ENCODE data around the gene ARID3A.

Gene ARID3A

DNA sequence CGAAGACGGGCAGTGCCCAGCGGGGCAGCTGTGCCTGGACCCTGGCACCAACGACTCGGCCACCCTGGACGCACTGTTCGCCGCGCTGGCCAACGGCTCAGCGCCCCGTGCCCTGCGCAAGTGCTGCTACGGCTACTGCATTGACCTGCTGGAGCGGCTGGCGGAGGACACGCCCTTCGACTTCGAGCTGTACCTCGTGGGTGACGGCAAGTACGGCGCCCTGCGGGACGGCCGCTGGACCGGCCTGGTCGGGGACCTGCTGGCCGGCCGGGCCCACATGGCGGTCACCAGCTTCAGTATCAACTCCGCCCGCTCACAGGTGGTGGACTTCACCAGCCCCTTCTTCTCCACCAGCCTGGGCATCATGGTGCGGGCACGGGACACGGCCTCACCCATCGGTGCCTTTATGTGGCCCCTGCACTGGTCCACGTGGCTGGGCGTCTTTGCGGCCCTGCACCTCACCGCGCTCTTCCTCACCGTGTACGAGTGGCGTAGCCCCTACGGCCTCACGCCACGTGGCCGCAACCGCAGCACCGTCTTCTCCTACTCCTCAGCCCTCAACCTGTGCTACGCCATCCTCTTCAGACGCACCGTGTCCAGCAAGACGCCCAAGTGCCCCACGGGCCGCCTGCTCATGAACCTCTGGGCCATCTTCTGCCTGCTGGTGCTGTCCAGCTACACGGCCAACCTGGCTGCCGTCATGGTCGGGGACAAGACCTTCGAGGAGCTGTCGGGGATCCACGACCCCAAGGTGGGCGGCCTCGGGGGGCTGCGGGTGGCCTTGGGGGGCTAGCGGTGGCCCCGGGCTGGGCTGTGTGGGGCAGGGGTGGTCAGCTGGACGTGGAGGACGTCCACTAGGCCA, 79.2 kb downstream of the ARID3A start:
- no peak for DNase-seq (ENCODE audit: low read depth in 2 of 2)

DNA sequence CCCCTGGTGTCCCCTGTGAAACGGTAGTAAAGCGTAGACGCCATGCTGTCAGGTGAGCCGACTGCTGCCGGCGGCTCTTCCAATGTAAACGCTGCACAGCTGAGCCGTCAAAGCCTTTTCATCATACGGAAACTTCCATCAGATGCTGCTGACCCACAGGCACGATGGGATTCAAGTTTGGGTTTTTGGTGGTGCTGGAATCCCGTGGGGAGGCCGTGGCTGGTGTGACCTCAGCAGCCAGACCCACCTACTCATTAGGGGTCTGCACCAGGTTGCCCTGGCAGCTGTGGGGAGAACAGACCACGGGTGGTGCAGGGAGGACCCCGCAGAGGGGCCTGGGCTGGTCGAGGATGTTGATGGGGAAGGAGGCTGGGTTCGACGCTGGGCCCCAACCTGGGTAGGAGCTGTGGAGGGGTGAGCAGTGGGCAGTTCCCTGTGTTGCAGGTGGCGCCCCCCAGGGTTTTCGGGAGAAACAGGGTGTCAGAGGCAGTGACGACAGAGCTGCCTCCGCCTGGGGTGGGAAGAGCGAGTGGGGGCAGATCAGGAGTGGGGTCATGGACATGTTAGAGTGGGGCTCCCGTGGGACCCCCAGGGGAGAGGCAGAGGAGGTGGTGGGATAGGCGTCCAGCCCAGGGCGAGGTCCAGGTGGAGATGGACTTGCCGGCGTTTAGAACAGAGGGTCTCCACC, 81.0 kb downstream of the ARID3A start:
- DNase-seq (ENCODE audit: low read depth in 2 of 2), result no peak

DNA sequence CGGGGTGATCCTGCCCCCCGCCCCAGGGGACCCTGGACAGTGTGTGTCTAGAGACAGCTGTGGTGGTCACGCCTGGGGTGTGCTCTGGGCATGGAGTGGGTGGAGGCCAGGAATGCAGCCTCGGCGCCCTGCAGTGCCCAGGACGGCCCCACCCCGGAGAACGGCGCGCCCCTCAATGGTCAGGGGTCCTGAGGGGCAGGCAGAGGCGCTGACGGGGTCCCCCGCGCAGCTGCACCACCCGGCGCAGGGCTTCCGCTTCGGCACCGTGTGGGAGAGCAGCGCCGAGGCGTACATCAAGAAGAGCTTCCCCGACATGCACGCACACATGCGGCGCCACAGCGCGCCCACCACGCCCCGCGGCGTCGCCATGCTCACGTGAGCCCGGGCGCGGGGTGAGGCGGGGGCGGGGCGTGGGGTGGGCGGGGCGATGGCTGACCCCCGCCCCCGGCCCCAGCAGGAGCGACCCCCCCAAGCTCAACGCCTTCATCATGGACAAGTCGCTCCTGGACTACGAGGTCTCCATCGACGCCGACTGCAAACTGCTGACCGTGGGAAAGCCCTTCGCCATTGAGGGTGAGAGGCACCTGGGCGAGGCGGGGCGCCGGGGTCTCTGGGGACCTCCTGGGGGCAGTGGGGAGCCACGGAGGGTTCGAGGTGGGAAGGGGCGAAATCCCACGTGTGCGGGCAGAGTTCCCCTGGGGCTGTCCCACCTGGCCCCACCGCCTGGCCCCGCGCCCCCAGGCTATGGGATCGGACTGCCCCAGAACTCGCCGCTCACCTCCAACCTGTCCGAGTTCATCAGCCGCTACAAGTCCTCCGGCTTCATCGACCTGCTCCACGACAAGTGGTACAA, 81.8 kb downstream of the ARID3A start:
- no peak for DNase-seq (ENCODE audit: low read depth in 2 of 2)

DNA sequence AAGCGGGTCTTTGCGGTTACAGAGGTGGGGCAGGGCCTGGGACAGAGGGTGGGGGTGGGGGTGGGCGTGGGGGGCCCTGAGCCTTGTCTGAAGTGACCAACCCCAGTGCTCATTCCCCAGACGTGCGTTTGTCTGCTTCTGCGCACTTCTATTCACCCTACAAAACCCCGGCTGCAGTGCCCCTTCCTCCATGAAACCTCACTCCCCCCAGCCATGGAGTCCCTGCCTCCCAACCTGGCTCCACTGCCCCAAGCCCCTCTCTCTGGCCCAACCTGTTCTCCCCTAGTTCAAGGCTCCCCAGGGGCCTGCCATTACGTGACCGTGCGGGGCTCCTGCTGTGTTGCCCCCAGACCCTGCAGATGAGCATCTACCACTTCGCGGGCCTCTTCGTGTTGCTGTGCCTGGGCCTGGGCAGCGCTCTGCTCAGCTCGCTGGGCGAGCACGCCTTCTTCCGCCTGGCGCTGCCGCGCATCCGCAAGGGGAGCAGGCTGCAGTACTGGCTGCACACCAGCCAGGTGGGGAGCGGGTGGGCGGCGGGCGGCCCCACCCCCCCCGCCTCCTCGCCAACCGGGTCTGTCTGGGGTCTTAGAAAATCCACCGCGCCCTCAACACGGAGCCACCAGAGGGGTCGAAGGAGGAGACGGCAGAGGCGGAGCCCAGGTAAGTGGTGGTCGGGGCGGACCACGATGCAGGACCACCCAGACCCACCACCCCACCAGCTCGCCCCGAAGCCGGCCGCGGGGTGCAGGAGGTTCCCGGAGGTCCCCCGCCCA, 82.6 kb downstream of the ARID3A start:
- no peak for DNase-seq (ENCODE audit: low read depth in 2 of 2)

DNA sequence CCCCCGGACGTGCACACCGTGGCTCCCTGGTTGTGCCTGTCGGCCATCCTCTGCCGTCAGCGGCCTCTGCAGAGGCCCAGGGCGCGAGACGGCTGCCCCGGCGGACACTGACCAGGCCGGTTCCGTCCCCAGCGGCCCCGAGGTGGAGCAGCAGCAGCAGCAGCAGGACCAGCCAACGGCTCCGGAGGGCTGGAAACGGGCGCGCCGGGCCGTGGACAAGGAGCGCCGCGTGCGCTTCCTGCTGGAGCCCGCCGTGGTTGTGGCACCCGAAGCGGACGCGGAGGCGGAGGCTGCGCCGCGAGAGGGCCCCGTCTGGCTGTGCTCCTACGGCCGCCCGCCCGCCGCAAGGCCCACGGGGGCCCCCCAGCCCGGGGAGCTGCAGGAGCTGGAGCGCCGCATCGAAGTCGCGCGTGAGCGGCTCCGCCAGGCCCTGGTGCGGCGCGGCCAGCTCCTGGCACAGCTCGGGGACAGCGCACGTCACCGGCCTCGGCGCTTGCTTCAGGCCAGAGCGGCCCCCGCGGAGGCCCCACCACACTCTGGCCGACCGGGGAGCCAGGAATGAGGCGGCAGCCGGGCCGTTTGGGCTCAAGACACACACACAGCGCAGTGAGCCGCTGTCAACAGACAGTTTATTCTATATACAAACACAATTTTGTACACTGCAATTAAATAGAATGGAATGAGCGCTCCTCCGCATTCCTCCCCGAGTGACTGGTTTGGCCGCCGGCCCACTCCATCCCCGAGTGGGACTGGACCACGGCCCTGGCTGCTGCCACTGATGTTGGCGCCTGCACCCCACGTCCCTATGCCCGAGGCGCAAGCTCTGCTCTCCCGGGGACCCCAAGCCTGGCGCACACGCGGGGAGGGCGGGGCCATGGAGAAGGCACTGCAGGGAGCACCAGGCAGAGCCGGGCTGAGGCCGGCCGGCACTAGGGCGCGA, 83.5 kb downstream of the ARID3A start:
- DNase-seq (ENCODE audit: low read depth in 2 of 2), result no peak

DNA sequence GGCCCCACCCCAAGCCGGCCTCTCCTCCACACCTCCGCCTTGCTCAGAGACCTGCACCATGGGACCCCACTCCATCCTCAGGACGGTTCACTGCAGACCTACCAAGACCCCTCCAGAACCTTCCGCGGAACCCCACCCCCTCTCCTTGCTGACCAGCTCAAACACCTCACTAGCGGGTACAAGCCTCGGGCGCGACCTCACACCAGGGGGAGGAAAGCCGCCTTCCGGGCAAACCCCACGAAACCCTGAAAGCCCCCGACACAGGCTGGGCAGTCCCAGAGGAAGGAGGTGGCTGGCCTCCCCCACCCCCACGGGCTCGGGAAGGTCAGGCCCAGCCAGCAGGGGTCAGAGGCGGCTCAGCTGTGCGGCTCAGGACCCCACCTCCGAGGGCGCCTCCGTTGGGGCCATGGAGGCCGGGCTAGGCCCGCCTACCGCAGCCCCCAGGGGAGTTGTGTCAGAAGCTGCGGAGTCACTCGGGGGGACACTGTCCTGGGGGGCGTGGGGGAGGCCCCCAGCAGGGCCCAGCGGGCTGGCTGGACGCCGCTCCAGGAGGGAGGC, 84.2 kb downstream of the ARID3A start:
- no peak for DNase-seq (ENCODE audit: low read depth in 2 of 2)

DNA sequence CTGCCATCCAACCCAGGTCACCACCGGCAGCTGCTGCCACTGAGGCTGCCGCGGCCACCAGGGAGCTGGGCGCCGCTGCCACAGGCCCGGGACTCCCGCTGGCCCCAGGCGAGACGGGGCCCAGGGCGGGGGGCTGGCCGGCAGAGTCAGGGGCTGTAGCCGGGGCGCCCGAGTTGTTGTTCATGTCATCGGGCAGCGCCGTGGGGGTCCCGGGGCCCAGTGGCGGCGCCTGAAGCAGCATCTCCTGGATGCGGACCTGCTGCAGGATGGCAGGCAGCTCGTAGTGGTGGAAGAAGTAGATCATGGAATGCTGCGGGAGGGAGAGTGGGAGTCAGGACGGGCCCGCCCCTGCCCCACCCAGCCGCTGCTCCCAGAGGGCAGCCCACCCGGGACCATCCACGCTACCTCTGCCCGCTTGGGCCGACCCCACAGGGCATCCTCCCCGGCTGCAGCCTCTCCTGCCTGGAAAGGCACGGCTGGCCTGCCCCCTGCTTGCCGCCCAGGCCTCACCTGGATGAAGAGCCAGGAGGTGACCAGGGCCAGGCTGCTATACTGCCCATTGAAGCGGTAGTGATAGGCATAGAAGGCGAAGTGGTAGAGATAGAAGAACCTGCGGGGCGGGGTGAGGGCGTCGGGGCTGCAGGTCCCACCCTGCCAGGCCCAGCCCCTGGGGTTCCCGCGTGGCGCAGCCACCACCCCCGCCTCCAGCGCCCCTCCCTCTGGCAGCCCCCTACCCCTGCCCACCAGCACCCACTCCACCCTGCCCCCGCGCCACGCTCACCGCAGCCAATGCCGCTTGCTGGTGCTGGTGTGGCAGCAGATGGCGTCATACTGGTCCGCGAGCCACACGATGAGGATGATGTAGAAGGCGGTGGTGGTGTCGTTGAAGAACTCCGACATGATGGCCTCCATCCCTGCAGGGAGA, 85.0 kb downstream of the ARID3A start:
- DNase-seq (ENCODE audit: low read depth in 2 of 2), result no peak

DNA sequence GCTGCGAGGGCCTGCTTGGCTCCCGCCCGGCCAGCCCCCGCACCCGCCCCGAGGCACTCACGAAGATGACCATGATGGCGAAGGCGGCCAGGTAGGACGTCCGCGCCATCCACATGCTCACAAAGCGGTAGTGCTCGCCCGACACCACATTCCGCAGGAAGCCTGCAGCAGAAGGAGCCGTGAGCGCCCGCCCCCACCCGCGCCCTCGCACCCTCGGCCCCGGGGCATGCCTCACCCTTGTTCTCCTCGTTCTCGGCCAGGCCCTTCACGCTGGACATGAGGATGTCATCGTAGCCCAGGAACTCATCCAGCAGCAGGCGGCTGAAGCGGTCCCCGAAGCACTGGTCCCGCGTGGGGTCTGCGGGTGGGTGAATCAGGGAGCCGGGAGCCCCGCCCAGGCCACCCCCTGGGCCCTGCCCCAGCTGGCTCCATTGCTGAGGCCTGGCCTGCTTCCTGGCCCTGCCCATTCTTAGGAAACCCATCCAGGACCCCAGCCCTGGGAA, 86.0 kb downstream of the ARID3A start:
- no peak for DNase-seq (ENCODE audit: low read depth in 2 of 2)

DNA sequence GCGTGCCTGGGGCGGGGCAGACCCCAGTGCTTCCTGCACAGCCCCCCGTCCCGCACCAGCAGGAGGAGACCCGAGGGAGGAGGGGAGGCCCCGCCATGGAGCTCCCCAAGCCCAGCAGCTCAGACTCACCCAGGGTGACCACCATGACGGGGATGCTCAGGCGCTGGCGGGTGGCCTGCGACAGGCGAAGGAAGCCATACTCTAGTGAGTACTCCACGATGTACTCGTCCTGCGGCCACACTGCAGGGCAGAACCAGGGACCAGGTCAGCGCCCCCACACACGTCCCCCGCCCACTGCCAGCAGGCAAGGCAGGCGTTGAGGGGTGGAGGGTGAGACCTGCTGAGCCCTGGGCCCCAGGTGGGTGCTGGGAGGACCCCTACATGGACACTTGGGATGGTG, 86.5 kb downstream of the ARID3A start:
- no peak for DNase-seq (ENCODE audit: low read depth in 2 of 2)

DNA sequence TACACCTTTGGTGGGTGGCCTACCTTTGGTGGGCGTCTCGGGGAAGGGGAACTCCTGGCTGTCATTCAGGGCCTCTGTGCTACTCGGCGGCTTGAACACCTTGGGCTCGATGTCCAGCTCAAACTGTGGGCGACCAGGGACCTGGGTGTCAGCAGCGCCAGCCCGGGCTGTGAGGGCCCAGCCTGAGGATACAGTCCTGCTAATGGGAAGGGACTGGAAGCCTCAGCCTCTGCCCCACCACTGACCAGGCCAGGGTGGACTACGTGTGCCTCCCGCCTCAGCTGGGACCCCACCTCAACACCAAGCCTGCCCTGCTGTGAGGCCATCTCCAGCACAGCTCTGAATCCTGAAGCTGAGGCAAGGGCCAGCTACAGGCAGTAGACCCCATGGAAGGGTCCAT, 87.4 kb downstream of the ARID3A start:
- DNase-seq (ENCODE audit: low read depth in 2 of 2), result no peak

DNA sequence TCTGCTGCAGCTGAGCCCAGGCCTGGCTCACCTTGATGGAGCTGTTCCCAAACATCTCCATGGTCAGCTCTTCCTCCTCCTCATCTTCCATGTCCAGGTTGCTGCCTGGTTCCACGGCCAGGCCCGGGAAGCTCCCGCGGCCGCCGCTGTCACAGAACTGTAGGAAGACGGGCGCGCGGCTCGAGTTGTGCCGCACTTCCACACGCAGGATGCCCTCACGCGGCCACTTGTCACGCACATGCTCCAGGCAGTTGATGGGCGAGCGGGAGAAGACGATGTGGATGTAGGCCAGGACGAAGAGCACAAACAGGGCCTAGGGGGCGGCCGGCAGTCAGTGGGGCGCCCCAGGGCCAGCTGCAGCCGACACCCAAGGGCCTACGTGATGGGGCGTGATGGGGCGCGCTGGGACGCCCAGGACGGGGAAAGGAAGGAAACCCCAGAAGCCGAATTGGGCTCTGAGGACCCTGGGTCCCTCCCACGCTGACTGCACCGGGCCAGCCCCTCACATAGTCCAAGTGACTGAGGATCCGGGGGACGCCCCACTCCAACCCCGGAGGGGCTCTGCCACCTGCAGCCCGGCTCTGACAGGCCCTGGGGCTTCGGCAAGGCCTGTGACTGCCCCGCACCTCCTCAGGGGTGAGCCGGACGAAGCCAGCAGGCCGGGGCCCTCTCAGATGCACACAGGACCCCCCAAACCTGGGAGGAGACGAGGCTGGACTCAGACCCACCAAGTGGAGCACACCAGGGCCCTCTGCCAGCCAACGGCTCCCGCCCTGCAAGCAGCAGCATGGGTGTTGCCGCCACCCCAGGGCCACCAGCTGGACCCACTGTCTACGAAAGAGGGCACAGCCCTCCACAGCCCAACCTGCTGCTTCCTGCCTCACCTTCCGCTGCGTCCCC, 88.6 kb downstream of the ARID3A start:
- DNase-seq (ENCODE audit: low read depth in 2 of 2), result no peak

DNA sequence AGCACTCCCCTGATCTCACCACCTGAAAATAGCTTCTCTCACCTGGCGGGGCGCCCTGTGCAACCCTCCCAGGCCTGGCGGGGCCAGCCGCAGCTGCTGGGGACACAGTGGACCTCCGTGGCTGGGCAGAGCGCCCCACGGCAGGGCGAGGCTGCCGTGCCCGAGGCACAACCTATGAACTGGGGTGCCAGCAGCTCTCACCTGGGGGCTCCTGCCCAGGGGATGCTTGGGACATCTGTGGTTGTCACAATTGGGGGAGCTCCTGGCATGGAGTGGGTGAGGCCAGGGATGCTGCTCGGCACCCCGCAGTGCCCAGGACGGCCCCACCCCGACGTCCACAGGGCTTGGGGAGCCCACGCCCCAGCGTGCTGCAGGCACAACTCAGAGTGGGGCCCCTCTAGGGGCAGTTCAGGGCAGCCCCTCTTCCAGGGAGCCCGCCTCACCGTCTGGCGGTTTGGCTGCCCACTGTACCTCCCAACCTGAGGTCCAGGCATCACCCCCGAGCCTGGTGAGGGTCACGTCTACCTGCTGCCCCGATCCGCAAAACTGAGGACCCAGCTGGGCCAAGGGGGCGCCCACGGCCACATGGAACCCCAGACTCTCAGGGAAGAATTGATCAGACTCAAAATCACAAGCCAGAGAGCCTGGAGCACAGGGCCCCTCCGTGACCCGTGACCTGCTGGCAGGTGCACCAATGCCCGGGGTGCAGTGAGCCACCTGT, 89.4 kb downstream of the ARID3A start:
- DNase-seq (ENCODE audit: low read depth in 2 of 2), result no peak

DNA sequence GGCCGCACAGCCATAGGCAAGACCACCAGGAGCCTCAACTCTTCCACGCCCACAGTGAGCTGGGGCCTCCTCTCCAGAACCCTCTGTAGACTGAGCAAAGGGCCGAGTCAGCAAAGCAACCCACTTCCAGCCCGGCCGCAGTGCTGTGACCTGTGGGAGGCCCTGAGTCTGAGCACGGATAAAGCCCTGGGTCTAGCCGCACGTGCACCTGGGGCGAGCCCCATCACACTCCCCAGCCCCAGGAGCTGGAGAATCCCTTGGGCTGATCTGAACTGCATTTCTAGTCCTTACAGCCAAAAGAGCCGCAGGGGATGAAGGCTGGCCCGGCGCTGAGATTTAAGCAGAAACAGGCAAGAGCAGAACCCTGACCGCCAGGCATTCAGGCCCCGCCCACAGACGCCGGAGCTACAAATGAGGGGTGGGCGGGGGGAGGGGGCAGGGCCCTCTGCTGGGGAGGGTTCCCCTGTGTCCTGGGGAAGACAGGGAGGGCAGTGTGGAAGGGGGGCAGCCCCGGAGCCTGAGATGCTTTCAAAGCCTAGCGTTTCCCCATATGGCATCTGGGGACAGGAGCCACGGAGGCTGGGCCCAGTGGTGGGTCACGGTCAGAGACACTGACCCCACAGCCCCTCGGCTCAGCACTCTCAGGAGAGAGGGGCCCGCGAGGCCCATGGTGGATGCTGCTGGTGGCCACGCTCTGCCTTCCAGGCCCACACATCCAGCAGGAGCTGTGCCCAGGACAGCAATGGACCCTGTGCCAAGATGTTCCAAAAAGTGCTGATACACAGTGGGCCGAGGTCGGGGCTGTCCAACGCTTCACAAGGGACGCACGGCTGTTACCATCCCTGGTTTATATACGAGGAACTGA, 90.2 kb downstream of the ARID3A start:
- DNase-seq (ENCODE audit: low read depth in 2 of 2), result no peak

DNA sequence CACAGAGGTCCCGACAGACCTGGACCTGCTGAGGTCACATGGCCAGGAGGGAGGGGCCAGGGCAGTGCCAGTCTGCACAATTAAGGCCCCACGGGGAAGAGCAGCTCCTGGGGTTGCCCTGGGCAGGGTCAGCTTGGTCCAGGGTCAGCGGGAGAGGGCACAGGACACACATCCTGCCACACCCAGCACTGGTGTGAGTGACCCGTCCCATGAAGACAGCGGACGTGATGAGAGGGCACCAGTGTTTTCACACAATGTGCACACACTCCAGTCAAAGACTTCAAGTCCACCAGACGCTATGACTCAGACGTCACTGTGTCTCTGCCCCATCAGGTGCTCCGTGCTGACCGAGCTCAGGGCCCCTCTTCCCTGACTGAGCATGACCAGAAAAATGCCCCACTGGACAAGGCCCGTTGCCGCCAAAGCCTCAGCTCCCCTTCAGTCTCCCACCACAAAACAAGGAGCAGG, 90.8 kb downstream of the ARID3A start:
- no peak for DNase-seq (ENCODE audit: low read depth in 2 of 2)

DNA sequence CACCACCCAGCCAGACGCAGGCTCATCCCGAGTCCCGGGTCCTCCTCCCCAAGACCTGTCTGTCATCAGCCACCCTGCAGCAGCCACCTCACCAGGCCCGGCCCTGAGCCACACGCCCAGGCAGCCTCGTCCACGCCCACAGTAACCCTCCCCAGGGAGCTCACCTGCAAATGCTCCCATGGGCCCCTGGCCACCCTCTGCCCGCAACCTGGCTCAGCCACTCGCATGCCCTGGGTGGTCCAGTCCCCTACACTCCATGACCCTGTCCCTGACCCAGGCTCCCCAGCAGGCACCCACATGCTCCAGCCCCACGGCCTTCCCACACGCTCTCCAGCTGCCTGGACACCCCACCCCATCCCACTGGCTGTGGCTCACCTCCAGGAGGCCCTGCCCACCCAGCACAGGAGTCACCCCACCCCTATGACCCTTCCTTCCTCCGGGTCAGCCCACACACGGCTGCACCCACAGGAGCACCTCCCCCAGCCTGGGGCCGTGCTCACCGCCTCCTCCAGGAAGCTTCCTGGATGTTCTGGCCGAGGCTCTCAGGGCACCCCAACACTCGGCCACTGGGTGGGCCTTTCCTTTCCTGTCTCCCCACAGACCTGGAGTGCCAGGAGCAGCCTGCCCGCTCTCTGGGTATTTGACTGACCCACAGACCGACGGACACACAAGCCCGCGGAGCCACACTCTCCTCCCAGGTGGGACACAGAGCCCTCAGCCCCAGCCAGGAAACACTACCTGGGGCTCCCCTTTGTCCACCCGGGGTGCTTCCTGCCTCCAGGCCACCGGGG, 91.5 kb downstream of the ARID3A start:
- no peak for DNase-seq (ENCODE audit: low read depth in 2 of 2)
